ENCODE results near the gene SOX2.

DNA sequence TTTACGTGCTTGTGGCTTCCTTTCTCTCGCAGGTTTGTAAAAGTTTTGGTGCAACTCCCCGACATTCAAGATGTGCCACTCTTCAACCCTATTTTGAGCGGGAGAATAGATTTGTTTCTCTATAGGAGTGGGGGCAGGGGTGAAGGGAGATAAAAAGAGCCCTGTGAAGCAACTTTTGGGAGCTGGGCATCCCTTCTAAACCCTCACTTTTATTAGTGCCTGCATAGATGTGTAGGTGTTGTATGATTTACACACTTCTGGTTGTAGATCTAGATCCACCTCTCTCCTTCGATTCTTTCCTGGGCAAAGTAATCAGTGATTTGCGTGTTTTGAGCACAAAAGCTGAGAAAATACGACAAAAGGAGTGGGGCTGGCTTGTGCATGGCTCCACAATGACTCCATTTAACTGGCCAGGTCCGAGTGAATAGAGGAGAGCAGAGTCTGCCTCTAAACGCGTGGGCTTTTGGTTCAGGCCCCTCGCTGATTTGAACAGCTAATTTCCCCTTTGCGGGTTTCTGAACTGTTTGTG is 17.7 kb downstream of the SOX2 start:
- TF ChIP-seq, protein P1, sequence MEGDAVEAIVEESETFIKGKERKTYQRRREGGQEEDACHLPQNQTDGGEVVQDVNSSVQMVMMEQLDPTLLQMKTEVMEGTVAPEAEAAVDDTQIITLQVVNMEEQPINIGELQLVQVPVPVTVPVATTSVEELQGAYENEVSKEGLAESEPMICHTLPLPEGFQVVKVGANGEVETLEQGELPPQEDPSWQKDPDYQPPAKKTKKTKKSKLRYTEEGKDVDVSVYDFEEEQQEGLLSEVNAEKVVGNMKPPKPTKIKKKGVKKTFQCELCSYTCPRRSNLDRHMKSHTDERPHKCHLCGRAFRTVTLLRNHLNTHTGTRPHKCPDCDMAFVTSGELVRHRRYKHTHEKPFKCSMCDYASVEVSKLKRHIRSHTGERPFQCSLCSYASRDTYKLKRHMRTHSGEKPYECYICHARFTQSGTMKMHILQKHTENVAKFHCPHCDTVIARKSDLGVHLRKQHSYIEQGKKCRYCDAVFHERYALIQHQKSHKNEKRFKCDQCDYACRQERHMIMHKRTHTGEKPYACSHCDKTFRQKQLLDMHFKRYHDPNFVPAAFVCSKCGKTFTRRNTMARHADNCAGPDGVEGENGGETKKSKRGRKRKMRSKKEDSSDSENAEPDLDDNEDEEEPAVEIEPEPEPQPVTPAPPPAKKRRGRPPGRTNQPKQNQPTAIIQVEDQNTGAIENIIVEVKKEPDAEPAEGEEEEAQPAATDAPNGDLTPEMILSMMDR (IDR thresholded peaks at IDR 0.05 in 4 of 5, conservative IDR thresholded peaks at IDR 0.05 in 1 of 5), result no peak
- TF ChIP-seq POLR2A (IDR thresholded peaks at IDR 0.05), result no peak
